GM19395 (cell line): ENCODE results near the gene FAM151A.

Source experiments
- ATAC-seq: cut with Tn5 transposase; IDR thresholded peaks from one replicate; pipeline ENCODE4 v1.9.1; 2021; ENCODE audit warnings: mild to moderate bottlenecking, moderate library complexity; ENCODE audit not compliant: unreplicated experiment

FAM151A gene

GRCh38 chr1:54581621-54582035 is 41.7 kb downstream of the FAM151A start:
- ATAC-seq = no peak

- ATAC-seq = no peak
Observed at GRCh38 chr1:54580856-54581550, 42.3 kb downstream of the FAM151A start.

- no peak for ATAC-seq
Observed at GRCh38 chr1:54579337-54579781, 44.0 kb downstream of the FAM151A start.

GRCh38 chr1:54577612-54578011 is 45.7 kb downstream of the FAM151A start:
- ATAC-seq = no peak

- ATAC-seq = no peak
Observed at GRCh38 chr1:54575605-54576290, 47.6 kb downstream of the FAM151A start.

- ATAC-seq = no peak
Observed at GRCh38 chr1:54575161-54575560, 48.2 kb downstream of the FAM151A start.

GRCh38 chr1:54574158-54574778 is 49.1 kb downstream of the FAM151A start:
- ATAC-seq = no peak

- no peak for ATAC-seq
Observed at GRCh38 chr1:54572542-54572850, 50.8 kb downstream of the FAM151A start.

GRCh38 chr1:54571803-54572541 is 51.4 kb downstream of the FAM151A start:
- ATAC-seq = no peak

GRCh38 chr1:54571326-54571725 is 52.0 kb downstream of the FAM151A start:
- ATAC-seq = no peak

- ATAC-seq = no peak
Observed at GRCh38 chr1:54570161-54570560, 53.2 kb downstream of the FAM151A start.

- no peak for ATAC-seq
Observed at GRCh38 chr1:54569339-54569738, 54.0 kb downstream of the FAM151A start.

GRCh38 chr1:54567961-54568360 is 55.4 kb downstream of the FAM151A start:
- ATAC-seq = no peak

- no peak for ATAC-seq
Observed at GRCh38 chr1:54566438-54567141, 56.7 kb downstream of the FAM151A start.

GRCh38 chr1:54565113-54565501 is 58.2 kb downstream of the FAM151A start:
- no peak for ATAC-seq

- no peak for ATAC-seq
Observed at GRCh38 chr1:54564312-54565112, 58.8 kb downstream of the FAM151A start.

- no peak for ATAC-seq
Observed at GRCh38 chr1:54559771-54560231, 63.5 kb downstream of the FAM151A start.
